Breast epithelium (tissue), 4 donors: ENCODE data around the gene PLD5. TPM values are rescaled to one million over a fixed set of nuclear protein-coding genes. Genes with fewer than 3 reads are reported as not detected.

Experiments used
- DNase-seq, 2 donors: peaks; one replicate each; pipeline ENCODE4 v3.0.0-alpha.2; 2019; ENCODE audit warnings: low spot score in 2 of 2
- H3K27ac ChIP-seq, 2 donors: fragments of 200-600 bp; sonication (generic) in 1 of 2; one replicate each; pipeline ENCODE4 v1.5.1; 2016 to 2019; ENCODE audit warnings: mild to moderate bottlenecking in 1 of 2
- H3K27me3 ChIP-seq, 2 donors: fragments of 200-600 bp; sonication (generic) in 1 of 2; one replicate each; pipeline versions ENCODE4 v1.5.1 to v1.6.0; 2017 to 2019; ENCODE audit warnings: control low read depth in 1 of 2, mild to moderate bottlenecking in 1 of 2
- H3K36me3 ChIP-seq: fragments of 200-600 bp; one replicate; pipeline ENCODE4 v1.5.1; 2019
- H3K4me1 ChIP-seq, 2 donors: fragments of 200-600 bp; sonication (generic); one replicate each; pipeline ENCODE4 v1.5.1; 2016 to 2019; ENCODE audit warnings: control low read depth in 1 of 2
- H3K4me3 ChIP-seq, 3 donors: fragments of 200-600 bp; sonication (generic); 1 replicate in 2 of 3; 2 replicates in 1 of 3; pipeline ENCODE4 v1.5.1; 2016 to 2019; ENCODE audit warnings: mild to moderate bottlenecking in 3 of 3, moderate library complexity in 2 of 3
- H3K9me3 ChIP-seq, 2 donors: fragments of 200-600 bp; sonication (generic) in 1 of 2; one replicate each; pipeline ENCODE4 v1.5.1; 2016 to 2019; ENCODE audit warnings: control low read depth in 1 of 2
- CTCF ChIP-seq, 3 donors: fragments of 450-650 bp; IDR thresholded peaks; one replicate each; pipeline ENCODE4 v1.5.1; 2016 to 2017; ENCODE audit warnings: antibody characterized with exemption in 3 of 3, mild to moderate bottlenecking in 3 of 3, moderate library complexity in 3 of 3
- POLR2A ChIP-seq: fragments of 450-650 bp; IDR thresholded peaks from one replicate; pipeline ENCODE4 v1.6.1; 2016; ENCODE audit warnings: antibody characterized with exemption, mild to moderate bottlenecking, moderate library complexity
- POLR2AphosphoS5 ChIP-seq, 3 donors: sonication (generic); formaldehyde crosslinking; IDR thresholded peaks; one replicate each; pipeline ENCODE4 v1.6.1; 2017; ENCODE audit warnings: antibody characterized with exemption in 3 of 3
- intact Hi-C: fragments of 100-400 bp; cut with DNase I; formaldehyde crosslinking; loops from one replicate; pipeline ENCODE4 v1.15.1; 2023; ENCODE audit warnings: low total_unique reads
- total RNA-seq, 3 donors: library from RNA; depleted of rRNA; stranded (reverse); fragments of >200 nt; gene quantifications; one replicate each; pipeline ENCODE4 v1.1.0, GENCODE V29; 2016

Gene PLD5
- total RNA-seq, 3 donors from 2014 or later = 0.32 to 0.98 (median 0.44) TPM

- Histone ChIP-seq H3K4me3 (no peak overlapping the region), H3K4me1 (no peaks in the 10 kb centered on the region), H3K27ac (no peak overlapping the region), H3K27me3 (no peaks in the 10 kb centered on the region), H3K36me3 (no peaks in the 10 kb centered on the region), H3K9me3 (peaks cover 0 to 9% of the 10 kb centered on the region in 2 donors)
- no peak for TF ChIP-seq POLR2A
- peak in 1 of 3 donors; percentile 83 for TF ChIP-seq POLR2AphosphoS5 (IDR thresholded peaks at IDR 0.05)
- intact Hi-C loops = no loop called here
- DNase-seq = no peak
Measured at GRCh38 chr1:242428399-242429190, 95.9 kb downstream of the PLD5 start.

- TF ChIP-seq CTCF (IDR thresholded peaks at IDR 0.05) = no peak
- TF ChIP-seq POLR2A = no peak
- TF ChIP-seq POLR2AphosphoS5 (IDR thresholded peaks at IDR 0.05) = no peak
- Histone ChIP-seq H3K27ac (no peak overlapping the region), H3K9me3 (peaks cover 0 to 9% of the 10 kb centered on the region in 2 donors), H3K4me3 (no peak overlapping the region), H3K27me3 (no peaks in the 10 kb centered on the region), H3K36me3 (no peaks in the 10 kb centered on the region), H3K4me1 (no peaks in the 10 kb centered on the region)
- intact Hi-C loops = no loop called here
- no peak for DNase-seq
Measured at GRCh38 chr1:242427519-242427918, 97.0 kb downstream of the PLD5 start.

GRCh38 chr1:242426271-242426905 lies 98.1 kb downstream of the PLD5 start:
- Histone ChIP-seq H3K36me3 (no peaks in the 10 kb centered on the region), H3K27ac (no peak overlapping the region), H3K4me1 (no peaks in the 10 kb centered on the region), H3K27me3 (no peaks in the 10 kb centered on the region), H3K4me3 (no peak overlapping the region), H3K9me3 (peaks cover 0 to 9% of the 10 kb centered on the region in 2 donors)
- no peak for DNase-seq
- TF ChIP-seq POLR2AphosphoS5 (IDR thresholded peaks at IDR 0.05) (no peak), CTCF (IDR thresholded peaks at IDR 0.05) (no peak), POLR2A (no peak)
- intact Hi-C loops = no loop called here

- Histone ChIP-seq H3K36me3 (no peaks in the 10 kb centered on the region), H3K27ac (no peak overlapping the region), H3K27me3 (no peaks in the 10 kb centered on the region), H3K4me1 (no peaks in the 10 kb centered on the region), H3K4me3 (no peak overlapping the region), H3K9me3 (peaks cover 0 to 3% of the 10 kb centered on the region in 2 donors)
- DNase-seq = no peak
- intact Hi-C loops = no loop called here
- TF ChIP-seq CTCF (IDR thresholded peaks at IDR 0.05) (no peak), POLR2A (no peak)
Measured at GRCh38 chr1:242425232-242425631, 99.3 kb downstream of the PLD5 start.

- DNase-seq = no peak
- Histone ChIP-seq H3K9me3 (no peaks in the 10 kb centered on the region), H3K4me1 (no peaks in the 10 kb centered on the region), H3K27me3 (no peaks in the 10 kb centered on the region), H3K4me3 (no peak overlapping the region), H3K36me3 (no peaks in the 10 kb centered on the region), H3K27ac (no peak overlapping the region)
- no peak for TF ChIP-seq CTCF (IDR thresholded peaks at IDR 0.05)
- no peak for TF ChIP-seq POLR2AphosphoS5 (IDR thresholded peaks at IDR 0.05)
- no peak for TF ChIP-seq POLR2A
- intact Hi-C loops = no loop called here
Measured at GRCh38 chr1:242416657-242417056, 107.8 kb downstream of the PLD5 start.
